Osteoblast (primary cell): ENCODE results near the gene MAGI1. TPM values are rescaled to one million over a fixed set of nuclear protein-coding genes. Genes with fewer than 3 reads are reported as not detected.
A peak's percentile ranks its signal among the peaks of the same experiment; 100 is the strongest.

Source experiments
- DNase-seq: peaks from one replicate; pipeline ENCODE4 v3.0.0; 2011; ENCODE audit warnings: low spot score, mixed read lengths; ENCODE audit not compliant: insufficient read length; ENCODE audit errors: missing footprints
- H2AFZ ChIP-seq: 2 replicates; pipeline ENCODE4 v1.6.0; 2011; ENCODE audit warnings: mild to moderate bottlenecking, low read length
- H3K27ac ChIP-seq: 2 replicates; pipeline ENCODE4 v1.5.1; 2011; ENCODE audit warnings: mild to moderate bottlenecking, low read depth, low read length, moderate library complexity
- H3K27me3 ChIP-seq: 2 replicates; pipeline ENCODE4 v1.6.0; 2012; ENCODE audit warnings: mild to moderate bottlenecking, control low read depth, inconsistent platforms, low read length, moderate library complexity; ENCODE audit not compliant: insufficient read depth
- H3K36me3 ChIP-seq: 2 replicates; pipeline ENCODE4 v1.5.1; 2011; ENCODE audit warnings: mild to moderate bottlenecking, low read length, control low read depth, moderate library complexity; ENCODE audit not compliant: insufficient read depth
- H3K4me1 ChIP-seq: 2 replicates; pipeline ENCODE4 v1.5.1; 2011; ENCODE audit warnings: mild to moderate bottlenecking, low read length, control low read depth, moderate library complexity; ENCODE audit not compliant: insufficient read depth
- H3K4me2 ChIP-seq: 2 replicates; pipeline ENCODE4 v1.6.0; 2011; ENCODE audit warnings: mild to moderate bottlenecking, low read length; ENCODE audit not compliant: insufficient read depth
- H3K4me3 ChIP-seq: fragments of 200-600 bp; sonication (generic); 3 replicates; pipeline ENCODE4 v1.5.1; 2012; ENCODE audit warnings: mild to moderate bottlenecking, low read length, inconsistent platforms; ENCODE audit not compliant: insufficient read depth
- H3K79me2 ChIP-seq: 2 replicates; pipeline ENCODE4 v1.6.0; 2012; ENCODE audit warnings: mild to moderate bottlenecking, low read length, control low read depth, inconsistent platforms; ENCODE audit not compliant: insufficient read depth
- H3K9me3 ChIP-seq: 2 replicates; pipeline ENCODE4 v1.5.1; 2011; ENCODE audit warnings: low read depth, low read length, control low read depth
- H4K20me1 ChIP-seq: 2 replicates; pipeline ENCODE4 v1.6.0; 2012; ENCODE audit warnings: mild to moderate bottlenecking, low read length, control low read depth; ENCODE audit not compliant: insufficient read depth
- CTCF ChIP-seq: IDR thresholded peaks from 2 replicates; pipeline ENCODE4 v1.5.1; 2011; ENCODE audit warnings: mild to moderate bottlenecking, low read depth, low read length, moderate library complexity; ENCODE audit errors: extremely low read depth
- total RNA-seq: library from RNA; depleted of rRNA; stranded (reverse); fragments of >200 nt; gene quantifications from 2 replicates; pipeline ENCODE4 v1.2.3, GENCODE V29; 2012

MAGI1 gene
- total RNA-seq, 1 donor, result 66.6 TPM

GRCh38 chr3:65944252-65944651, 94.5 kb downstream of the MAGI1 start:
- Histone ChIP-seq H3K4me3 (no peak overlapping the region), H2AFZ (no peak overlapping the region), H3K27me3 (no peaks in the 10 kb centered on the region), H3K9me3 (no peaks in the 10 kb centered on the region), H3K79me2 (peaks cover 55% of the 10 kb centered on the region), H4K20me1 (no peaks in the 10 kb centered on the region), H3K4me2 (no peak overlapping the region), H3K4me1 (peaks cover 49% of the 10 kb centered on the region), H3K36me3 (no peaks in the 10 kb centered on the region), H3K27ac (no peak overlapping the region)
- TF ChIP-seq CTCF, result no peak
- no peak for DNase-seq

DNA sequence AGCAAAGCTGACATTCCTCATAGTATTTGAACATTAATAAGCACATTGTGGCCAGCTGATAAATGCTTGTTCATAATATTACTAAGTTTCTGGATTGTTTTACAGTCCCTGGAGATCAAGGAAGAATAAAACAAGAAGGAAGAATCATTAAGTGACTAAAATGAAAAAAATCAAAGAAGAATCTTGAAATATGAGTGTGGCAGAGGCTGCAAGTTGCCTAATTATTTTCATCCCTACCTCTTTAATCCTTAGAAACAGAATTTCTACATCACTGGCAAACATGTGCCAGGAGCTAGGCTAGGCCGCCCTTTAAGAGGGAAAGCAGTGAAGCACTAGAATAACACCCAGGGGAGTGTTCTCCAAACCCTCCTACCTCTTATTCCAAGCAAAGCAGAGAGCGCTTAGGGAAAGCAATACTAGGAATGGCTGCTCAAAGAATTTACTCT, 98.9 kb downstream of the MAGI1 start:
- no peak for TF ChIP-seq CTCF
- no peaks in the 10 kb centered on the region for H3K9me3 ChIP-seq
- H2AFZ ChIP-seq, result no peak overlapping the region
- no peaks in the 10 kb centered on the region for H3K36me3 ChIP-seq
- H3K79me2 ChIP-seq, result peaks cover 71% of the 10 kb centered on the region
- H3K4me2 ChIP-seq, result peak overlapping the region; percentile 63
- peaks cover 25% of the 10 kb centered on the region for H3K4me1 ChIP-seq
- H3K4me3 ChIP-seq, result peak overlapping the region; percentile 32
- H3K27me3 ChIP-seq, result no peaks in the 10 kb centered on the region
- DNase-seq, result peak; percentile 86
- peaks cover 25% of the 10 kb centered on the region for H4K20me1 ChIP-seq
- H3K27ac ChIP-seq, result peak overlapping the region; percentile 84

- Histone ChIP-seq H3K4me3 (peak overlapping the region; percentile 32), H3K27ac (peak overlapping the region; percentile 84), H2AFZ (no peak overlapping the region), H3K4me2 (peak overlapping the region; percentile 63), H4K20me1 (peaks cover 27% of the 10 kb centered on the region), H3K27me3 (no peaks in the 10 kb centered on the region), H3K36me3 (no peaks in the 10 kb centered on the region), H3K79me2 (peaks cover 67% of the 10 kb centered on the region), H3K4me1 (peaks cover 24% of the 10 kb centered on the region), H3K9me3 (no peaks in the 10 kb centered on the region)
- no peak for DNase-seq
- no peak for TF ChIP-seq CTCF
Observed at GRCh38 chr3:65939184-65939583, 99.5 kb downstream of the MAGI1 start.

- H4K20me1 ChIP-seq, result peaks cover 27% of the 10 kb centered on the region
- TF ChIP-seq CTCF, result no peak
- H3K9me3 ChIP-seq, result no peaks in the 10 kb centered on the region
- peaks cover 24% of the 10 kb centered on the region for H3K4me1 ChIP-seq
- peak overlapping the region; percentile 84 for H3K27ac ChIP-seq
- H3K27me3 ChIP-seq, result no peaks in the 10 kb centered on the region
- no peak overlapping the region for H2AFZ ChIP-seq
- H3K4me3 ChIP-seq, result no peak overlapping the region
- H3K4me2 ChIP-seq, result no peak overlapping the region
- no peaks in the 10 kb centered on the region for H3K36me3 ChIP-seq
- no peak for DNase-seq
- peaks cover 64% of the 10 kb centered on the region for H3K79me2 ChIP-seq
Observed at GRCh38 chr3:65938676-65939075, 100.0 kb downstream of the MAGI1 start.
